ENCODE measurements around the gene HPCAL1.

The HPCAL1 gene

DNA sequence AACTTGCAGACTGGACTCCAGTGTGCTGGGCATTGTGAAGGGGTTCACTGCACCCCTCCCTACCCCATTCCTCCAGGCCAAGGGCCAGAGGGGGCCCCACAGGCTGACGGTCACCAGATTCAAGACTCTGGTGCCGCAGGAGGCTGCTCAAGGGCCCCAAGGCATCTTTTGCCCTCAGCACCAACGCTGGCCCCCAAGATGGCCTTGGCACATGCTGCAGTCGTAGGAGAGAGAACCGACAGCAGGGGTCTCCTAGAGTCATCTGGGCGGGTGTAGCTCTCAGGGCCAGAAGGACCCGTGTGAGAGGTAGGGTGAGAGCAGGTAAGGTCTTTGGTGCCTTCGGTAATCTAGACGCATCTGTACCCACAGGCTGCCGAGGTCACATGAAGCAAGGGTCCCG lies 164.1 kb downstream of the HPCAL1 start:
- H3K27me3 ChIP-seq: no peaks in the 10 kb centered on the region
- no peaks in the 10 kb centered on the region for H3K36me3 ChIP-seq
- H3K9me3 ChIP-seq (replicated peaks in 1 of 11): no peaks in the 10 kb centered on the region
- TF ChIP-seq Cebpa-rat (IDR thresholded peaks at IDR 0.05): no peak
- no peaks in the 10 kb centered on the region for H4K20me1 ChIP-seq
- H3K4me1 ChIP-seq: peaks cover 0 to 15% (median 0%) of the 10 kb centered on the region in 10 experiments; a peak in 5 of 20 replicates
- no peak overlapping the region for H3K4me2 ChIP-seq
- no peak overlapping the region for H3K9ac ChIP-seq
- no peak overlapping the region for H3K27ac ChIP-seq
- H3K4me3 ChIP-seq: no peak overlapping the region

DNA sequence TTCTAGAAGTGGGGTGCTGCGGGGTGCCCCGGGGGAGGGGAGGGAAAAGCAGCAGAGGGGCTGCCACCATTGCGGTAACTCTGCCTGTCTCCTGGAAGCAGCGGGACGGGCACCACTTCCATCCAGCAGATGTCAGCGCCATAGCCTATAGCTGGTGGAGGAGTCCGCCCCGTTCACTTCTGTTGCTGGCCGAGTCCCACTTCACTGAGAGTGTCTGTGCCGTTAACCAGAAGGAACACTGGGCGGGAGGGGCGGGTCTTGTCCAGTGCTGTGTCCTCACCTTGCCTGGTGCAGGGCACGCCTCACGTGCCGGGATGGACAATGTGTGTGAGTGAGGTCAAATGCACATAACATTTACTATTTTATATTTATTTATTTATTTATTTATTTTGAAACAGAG lies 164.7 kb downstream of the HPCAL1 start:
- H3K4me1 ChIP-seq: peaks cover 0 to 21% (median 0%) of the 10 kb centered on the region in 10 experiments; a peak in 5 of 20 replicates
- no peak overlapping the region for H3K4me2 ChIP-seq
- no peaks in the 10 kb centered on the region for H3K36me3 ChIP-seq
- H3K9me3 ChIP-seq (replicated peaks in 1 of 11): no peaks in the 10 kb centered on the region
- no peaks in the 10 kb centered on the region for H4K20me1 ChIP-seq
- no peak overlapping the region for H3K9ac ChIP-seq
- H3K27me3 ChIP-seq: no peaks in the 10 kb centered on the region
- no peak overlapping the region for H3K27ac ChIP-seq
- no peak for TF ChIP-seq Cebpa-rat (IDR thresholded peaks at IDR 0.05)
- no peak overlapping the region for H3K4me3 ChIP-seq

DNA sequence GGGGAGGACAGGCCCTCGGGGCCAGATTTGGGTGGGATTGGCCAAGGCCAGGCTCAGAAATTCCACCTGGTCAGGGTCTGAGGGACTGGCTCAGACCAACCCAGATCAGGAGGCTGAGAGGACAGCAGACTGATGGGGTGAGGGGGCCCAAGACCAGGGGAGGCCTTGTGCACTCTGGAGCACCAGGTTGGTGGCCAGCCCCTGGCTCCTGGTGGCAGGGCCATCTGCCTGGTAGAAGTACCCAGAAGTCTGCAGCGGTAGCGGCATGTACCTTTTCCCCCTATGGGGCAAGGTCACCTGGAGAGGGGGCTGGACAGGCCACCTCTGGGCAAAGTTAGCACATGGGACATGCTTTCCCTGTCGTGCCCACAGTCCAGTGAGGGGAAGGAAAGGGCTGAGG lies 166.6 kb downstream of the HPCAL1 start:
- peaks cover 0 to 31% (median 5%) of the 10 kb centered on the region in 10 experiments; a peak in 15 of 20 replicates for H3K4me1 ChIP-seq

DNA sequence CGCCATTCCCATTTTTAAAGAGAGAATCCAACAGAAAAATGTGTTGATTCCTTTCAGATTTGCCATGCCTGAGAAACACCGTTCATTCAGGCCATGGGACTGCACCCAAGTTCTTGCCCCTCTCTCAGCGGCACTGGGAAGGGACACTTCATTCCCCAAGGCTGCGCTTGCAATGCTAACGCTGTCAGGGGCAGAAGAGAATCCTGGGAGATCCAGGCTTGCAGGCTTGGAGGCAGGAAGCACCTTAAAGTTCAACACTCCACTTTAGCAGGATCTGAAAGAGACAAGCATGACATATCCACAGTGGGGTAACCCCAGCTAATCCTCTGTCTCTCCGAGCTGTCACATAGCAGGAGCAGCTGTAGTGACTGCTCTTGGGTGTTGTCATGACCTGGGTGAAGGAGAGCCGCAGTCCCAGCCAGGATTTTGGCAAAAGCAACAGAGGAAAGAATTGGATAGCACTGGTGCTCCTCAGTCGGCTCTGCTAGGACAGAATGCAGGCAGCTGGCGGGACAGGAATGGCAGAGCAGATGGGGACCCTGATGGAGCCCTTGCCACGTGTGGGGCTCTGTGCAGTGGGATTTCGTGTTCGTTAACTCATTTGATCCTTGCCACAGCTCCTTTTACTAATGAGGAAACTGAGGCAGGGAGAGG lies 167.4 kb downstream of the HPCAL1 start:
- Histone ChIP-seq H3K4me2 (no peak overlapping the region), H3K36me3 (no peaks in the 10 kb centered on the region), H3K9ac (no peak overlapping the region)

More for the DNA sequence above, 166.6 kb downstream of the HPCAL1 start:
- no peak overlapping the region for H3K9ac ChIP-seq
- peaks cover 0 to 9% (median 0%) of the 10 kb centered on the region in 11 experiments; a peak in 7 of 22 replicates for H3K27me3 ChIP-seq
- no peaks in the 10 kb centered on the region for H3K36me3 ChIP-seq
- H3K4me2 ChIP-seq: no peak overlapping the region
- H3K9me3 ChIP-seq (replicated peaks in 1 of 11): no peaks in the 10 kb centered on the region
- no peaks in the 10 kb centered on the region; a peak in 1 of 22 replicates for H4K20me1 ChIP-seq
- TF ChIP-seq Cebpa-rat (IDR thresholded peaks at IDR 0.05): no peak
- H3K27ac ChIP-seq: no peak overlapping the region
- no peak overlapping the region for H3K4me3 ChIP-seq

DNA sequence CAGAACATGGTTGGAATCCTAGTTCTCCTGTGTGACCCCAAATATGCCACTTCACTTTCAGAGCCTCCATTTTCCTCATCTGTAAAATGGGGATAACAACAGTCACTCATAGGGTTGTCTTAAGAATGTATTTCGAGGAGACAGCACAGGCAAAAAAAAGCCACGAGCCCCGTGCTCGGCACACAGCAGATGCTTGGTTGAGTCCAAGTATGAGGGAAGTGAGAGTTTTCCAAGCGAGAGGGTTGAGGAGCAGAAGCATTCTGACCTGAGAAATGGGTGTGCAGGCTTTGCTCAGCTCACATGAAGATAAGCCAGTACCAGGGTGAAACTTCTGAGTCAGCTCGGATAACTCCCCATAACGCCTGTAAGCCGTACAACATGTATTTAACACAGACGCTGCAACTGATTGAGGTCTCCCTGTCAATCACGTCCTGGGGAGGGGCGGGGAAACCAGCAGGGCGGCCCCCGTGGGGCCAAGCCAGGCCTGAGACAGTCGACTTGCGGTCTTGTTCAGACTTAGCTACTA lies 168.4 kb downstream of the HPCAL1 start:
- Histone ChIP-seq H3K4me1 (peaks cover 17 to 49% (median 23%) of the 10 kb centered on the region in 10 experiments), H3K9ac (no peak overlapping the region), H3K9me3 (replicated peaks in 1 of 11) (no peaks in the 10 kb centered on the region), H3K4me3 (no peak overlapping the region), H3K36me3 (no peaks in the 10 kb centered on the region), H3K4me2 (no peak overlapping the region), H4K20me1 (no peaks in the 10 kb centered on the region; a peak in 1 of 22 replicates), H3K27me3 (peaks cover 0 to 27% (median 0%) of the 10 kb centered on the region in 11 experiments; a peak in 7 of 22 replicates), H3K27ac (no peak overlapping the region)
- TF ChIP-seq Cebpa-rat (IDR thresholded peaks at IDR 0.05): no peak

More for the DNA sequence above, 167.4 kb downstream of the HPCAL1 start:
- TF ChIP-seq Cebpa-rat (IDR thresholded peaks at IDR 0.05): no peak
- Histone ChIP-seq H3K4me1 (peaks cover 6 to 39% (median 13%) of the 10 kb centered on the region in 10 experiments), H3K9me3 (replicated peaks in 1 of 11) (no peaks in the 10 kb centered on the region), H3K27me3 (peaks cover 0 to 17% (median 0%) of the 10 kb centered on the region in 11 experiments; a peak in 7 of 22 replicates), H3K27ac (no peak overlapping the region), H3K4me3 (no peak overlapping the region), H4K20me1 (no peaks in the 10 kb centered on the region; a peak in 1 of 22 replicates)

DNA sequence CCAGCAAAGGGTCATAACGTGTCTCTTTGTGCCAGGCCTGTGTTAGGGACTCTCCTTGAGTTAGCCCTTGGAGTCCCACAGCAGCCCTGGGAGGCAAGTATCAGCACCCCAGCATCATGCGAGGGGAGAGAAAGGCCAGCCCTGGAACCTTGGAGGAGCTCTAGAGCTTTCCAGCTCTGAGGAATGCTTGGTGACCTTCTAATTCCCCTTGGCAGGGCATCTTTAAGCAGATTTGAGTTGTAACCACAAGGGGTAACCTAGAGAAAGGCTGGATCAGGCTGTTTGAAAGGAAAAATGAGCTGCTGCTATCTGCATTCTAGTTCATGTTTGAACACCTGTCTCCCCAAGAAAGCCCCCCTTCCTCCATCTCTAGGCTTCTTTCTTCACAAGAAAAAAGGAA lies 169.3 kb downstream of the HPCAL1 start:
- Histone ChIP-seq H3K27me3 (peaks cover 0 to 36% (median 0%) of the 10 kb centered on the region in 11 experiments; a peak in 7 of 22 replicates), H3K4me3 (no peak overlapping the region), H3K36me3 (no peaks in the 10 kb centered on the region), H3K4me2 (peak overlapping the region in 1 of 11 experiments; percentile 18; a peak in 1 of 22 replicates), H4K20me1 (no peaks in the 10 kb centered on the region; a peak in 1 of 22 replicates), H3K27ac (no peak overlapping the region), H3K9me3 (replicated peaks in 1 of 11) (no peaks in the 10 kb centered on the region), H3K4me1 (peaks cover 20 to 58% (median 32%) of the 10 kb centered on the region in 10 experiments), H3K9ac (no peak overlapping the region)
- no peak for TF ChIP-seq Cebpa-rat (IDR thresholded peaks at IDR 0.05)

DNA sequence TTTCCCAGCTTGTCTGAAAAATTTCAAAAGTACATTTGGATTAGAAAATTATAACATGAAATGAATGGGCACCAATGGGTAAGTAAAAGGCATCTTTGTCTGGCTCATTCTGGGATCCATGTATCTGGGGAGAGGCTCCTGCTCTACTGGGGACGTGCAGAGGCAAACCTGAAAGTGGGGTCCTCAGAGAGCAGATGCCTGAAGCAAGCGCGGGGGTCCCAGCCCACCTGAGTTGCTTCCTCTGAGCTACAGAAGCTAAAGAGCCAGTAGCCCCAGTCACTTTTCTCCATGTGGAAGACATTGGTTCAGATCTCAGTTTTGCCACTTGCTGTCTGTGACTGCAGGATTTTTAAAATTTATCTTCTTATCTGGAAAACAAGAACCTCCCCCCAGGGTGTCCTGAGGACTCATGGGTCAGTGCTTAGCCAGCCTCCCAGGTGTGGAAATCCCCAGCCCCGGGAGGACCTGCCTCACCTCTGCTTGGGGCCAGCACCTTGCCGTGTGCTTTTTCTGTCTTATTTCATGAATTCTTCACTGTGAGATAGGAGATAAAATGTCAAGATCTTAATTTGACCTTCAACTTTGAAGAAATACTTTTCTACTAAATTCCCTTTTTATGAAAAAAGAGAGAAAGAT lies 170.5 kb downstream of the HPCAL1 start:
- Histone ChIP-seq H4K20me1 (no peaks in the 10 kb centered on the region; a peak in 1 of 22 replicates), H3K36me3 (no peaks in the 10 kb centered on the region), H3K27me3 (peaks cover 0 to 36% (median 0%) of the 10 kb centered on the region in 11 experiments; a peak in 7 of 22 replicates), H3K4me1 (peaks cover 30 to 71% (median 45%) of the 10 kb centered on the region in 10 experiments), H3K9me3 (replicated peaks in 1 of 11) (no peaks in the 10 kb centered on the region), H3K4me3 (no peak overlapping the region), H3K27ac (no peak overlapping the region), H3K4me2 (peak overlapping the region in 4 of 11 experiments; percentile 32 to 94 (median 89); a peak in 5 of 22 replicates), H3K9ac (peak overlapping the region in 1 of 11 experiments; percentile 18; a peak in 1 of 22 replicates)
- TF ChIP-seq Cebpa-rat (IDR thresholded peaks at IDR 0.05): no peak

DNA sequence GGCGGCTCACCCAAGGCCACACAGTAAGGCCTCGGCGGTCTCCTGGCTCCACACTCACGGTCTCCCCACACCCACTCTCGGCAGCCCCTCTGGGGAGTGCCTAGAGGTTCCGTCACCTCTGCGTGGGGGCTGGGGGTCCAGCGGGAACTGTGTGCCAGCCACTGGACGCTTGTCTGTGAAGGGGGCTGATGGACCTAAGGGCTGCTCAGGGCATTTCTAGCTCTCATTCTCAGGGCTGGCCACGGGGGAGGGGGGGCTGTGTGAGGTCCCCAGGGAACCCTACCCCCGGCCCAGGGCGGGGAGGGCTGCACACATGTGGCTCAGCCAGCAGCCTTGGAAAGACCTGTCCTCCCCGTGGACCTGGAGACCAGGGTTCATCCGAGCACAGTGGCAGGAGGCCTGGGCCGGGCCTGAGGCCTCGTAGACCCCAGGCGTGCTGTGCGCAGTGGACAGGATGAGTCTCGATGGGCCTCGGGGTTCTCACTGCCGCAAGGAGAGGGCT lies 172.6 kb downstream of the HPCAL1 start:
- Histone ChIP-seq H3K9ac (peak overlapping the region in 6 of 11 experiments; percentile 22 to 76 (median 64); a peak in 10 of 22 replicates), H3K27me3 (peaks cover 0 to 36% (median 0%) of the 10 kb centered on the region in 11 experiments; a peak in 7 of 22 replicates), H3K4me3 (peak overlapping the region in 2 of 10 experiments; percentile 29 to 38; a peak in 4 of 20 replicates), H3K4me2 (peak overlapping the region; percentile 71 to 96 (median 83)), H3K36me3 (no peaks in the 10 kb centered on the region), H3K4me1 (peaks cover 38 to 86% (median 60%) of the 10 kb centered on the region in 10 experiments), H4K20me1 (no peaks in the 10 kb centered on the region; a peak in 1 of 22 replicates), H3K9me3 (replicated peaks in 1 of 11) (no peaks in the 10 kb centered on the region), H3K27ac (peak overlapping the region in 7 of 11 experiments; percentile 25 to 81 (median 70); a peak in 11 of 22 replicates)
- no peak for TF ChIP-seq Cebpa-rat (IDR thresholded peaks at IDR 0.05)

Data from BLaER1 treated with 17β-estradiol and CSF1 and Interleukin-3, amounts not matched to agents 10 nM and 100 nM (cell line).